GM21367 (cell line): ENCODE data around the gene ARSA.
"Not testable (repeated sequence)": the region's sequence is repeated elsewhere in the genome, so short reads cannot be mapped to it uniquely, and the experiment has no call there.

Experiments
- ATAC-seq: cut with Tn5 transposase; IDR thresholded peaks from one replicate; pipeline ENCODE4 v1.9.1; 2021; ENCODE audit not compliant: unreplicated experiment

Gene ARSA

DNA sequence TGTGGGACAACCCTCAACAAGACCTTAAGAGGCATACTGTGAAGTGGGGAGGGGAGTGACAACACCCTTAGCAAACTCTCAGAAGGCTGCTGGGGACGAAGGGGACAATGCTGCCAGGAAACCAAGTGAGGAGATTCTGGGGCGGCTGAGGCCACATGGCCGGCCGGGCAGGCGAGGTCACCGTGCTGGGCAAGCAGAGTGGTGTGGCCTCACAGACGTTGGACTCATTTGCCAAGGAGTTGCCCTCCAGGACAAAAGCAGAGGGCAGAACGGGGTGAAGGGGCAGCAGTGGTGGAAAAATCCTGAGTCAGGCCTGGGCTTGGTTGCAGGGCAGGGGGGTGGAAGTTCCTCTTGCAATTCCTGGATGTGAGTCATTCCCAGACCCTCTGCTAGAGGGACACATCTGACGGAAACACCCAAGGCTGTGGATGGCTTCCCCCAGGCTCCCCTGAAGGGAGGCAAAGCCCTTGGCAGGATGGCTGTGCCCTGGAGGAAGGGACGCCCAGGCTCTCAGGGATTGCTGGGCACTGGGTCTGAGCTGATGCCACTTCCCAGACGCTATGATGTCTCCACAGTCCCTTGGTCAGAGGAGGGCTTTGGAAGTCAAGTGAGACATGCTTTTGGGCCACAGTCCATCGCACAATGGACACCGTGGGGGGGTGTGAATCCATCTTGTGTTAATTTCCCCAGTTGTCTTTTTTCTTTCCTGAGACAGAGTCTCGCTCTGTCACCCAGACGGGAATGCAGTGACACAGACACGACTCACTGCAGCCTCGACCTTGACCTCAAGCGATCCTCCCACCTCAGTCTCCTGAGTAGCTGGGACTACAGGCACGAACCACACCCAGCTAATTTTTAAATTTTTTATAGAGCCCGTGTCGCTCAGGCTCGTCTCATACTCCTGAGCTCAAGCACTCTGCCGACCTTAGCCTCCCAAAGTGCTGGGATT, 28.4 kb upstream of the ARSA start:
- no peak for ATAC-seq

DNA sequence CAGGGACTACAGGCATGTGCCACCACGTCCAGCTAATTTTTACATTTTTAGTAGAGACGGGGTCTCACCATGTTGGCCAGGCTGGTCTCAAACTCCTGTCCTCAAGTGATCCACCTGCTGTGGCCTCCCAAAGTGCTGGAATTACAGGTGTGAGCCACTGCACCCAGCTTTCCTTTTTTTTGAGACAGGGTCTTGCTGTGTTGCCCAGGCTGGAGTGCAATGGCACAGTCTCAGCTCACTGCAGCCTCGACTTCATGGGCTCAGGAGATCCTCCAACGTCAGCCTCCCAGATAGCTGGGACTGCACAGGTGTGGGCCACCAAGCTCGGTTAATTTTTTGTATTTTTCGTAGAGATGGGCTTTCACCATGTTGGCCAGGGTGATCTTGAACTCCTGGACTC, 26.7 kb upstream of the ARSA start:
- ATAC-seq = not testable (repeated sequence)

DNA sequence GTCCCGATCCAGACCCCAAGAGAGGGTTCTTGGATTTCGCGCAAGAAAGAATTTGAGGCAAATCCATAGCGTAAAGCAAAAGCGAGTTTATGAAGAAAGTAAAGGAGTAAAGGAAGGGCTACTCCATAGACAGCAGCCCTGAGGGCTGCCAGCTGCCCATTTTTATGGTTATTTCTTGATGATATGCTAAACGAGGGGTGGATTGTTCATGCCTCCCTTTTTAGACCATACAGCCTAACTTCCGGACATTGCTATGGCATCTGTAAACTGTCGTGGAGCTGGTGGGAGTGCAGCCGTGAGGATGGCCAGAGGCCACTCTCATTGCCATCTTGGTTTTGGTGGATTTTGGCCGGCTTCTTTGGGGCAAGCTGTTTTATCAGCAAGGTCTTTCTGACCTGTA, 25.3 kb upstream of the ARSA start:
- ATAC-seq = no peak

DNA sequence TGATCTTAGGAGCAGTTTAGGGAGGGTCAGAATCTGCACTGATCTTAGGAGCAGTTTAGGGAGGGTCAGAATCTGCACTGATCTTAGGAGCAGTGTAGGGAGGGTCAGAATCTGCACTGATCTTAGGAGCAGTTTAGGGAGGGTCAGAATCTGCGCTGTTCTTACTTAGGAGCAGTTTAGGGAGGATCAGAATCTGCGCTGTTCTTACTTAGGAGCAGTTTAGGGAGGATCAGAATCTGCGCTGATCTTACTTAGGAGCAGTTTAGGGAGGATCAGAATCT, 15.8 kb upstream of the ARSA start:
- ATAC-seq = not testable (repeated sequence)

DNA sequence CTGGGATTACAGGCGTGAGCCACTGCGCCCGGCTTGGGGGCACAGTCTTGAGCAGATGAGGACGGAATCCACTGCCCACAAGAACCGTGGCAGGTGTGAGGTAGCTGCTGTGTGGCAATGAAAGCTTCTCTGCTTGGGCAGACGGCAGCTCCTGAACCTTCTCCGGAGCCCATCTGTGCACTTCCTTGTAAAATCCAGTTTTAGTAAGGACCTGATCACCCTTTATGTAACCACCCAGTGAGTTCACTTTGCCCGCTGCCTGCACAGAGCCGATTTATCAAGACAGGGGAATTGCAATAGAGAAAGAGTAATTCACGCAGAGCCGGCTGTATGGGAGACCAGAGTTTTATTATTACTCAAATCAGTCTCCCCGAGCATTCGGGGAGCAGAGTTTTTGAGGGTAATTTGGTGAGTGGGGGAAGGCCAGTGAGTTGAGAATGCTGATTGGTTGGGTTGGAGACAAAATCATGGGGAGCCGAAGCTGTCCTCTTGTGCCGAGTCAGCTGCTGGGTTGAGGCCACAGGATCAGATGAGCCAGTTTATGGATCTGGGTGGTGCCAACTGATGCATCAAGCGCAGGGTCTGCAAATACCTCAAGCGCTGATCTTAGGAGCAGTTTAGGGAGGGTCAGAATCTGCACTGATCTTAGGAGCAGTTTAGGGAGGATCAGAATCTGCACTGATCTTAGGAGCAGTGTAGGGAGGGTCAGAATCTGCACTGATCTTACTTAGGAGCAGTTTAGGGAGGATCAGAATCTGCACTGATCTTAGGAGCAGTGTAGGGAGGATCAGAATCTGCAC, 15.3 kb upstream of the ARSA start:
- not testable (repeated sequence) for ATAC-seq

DNA sequence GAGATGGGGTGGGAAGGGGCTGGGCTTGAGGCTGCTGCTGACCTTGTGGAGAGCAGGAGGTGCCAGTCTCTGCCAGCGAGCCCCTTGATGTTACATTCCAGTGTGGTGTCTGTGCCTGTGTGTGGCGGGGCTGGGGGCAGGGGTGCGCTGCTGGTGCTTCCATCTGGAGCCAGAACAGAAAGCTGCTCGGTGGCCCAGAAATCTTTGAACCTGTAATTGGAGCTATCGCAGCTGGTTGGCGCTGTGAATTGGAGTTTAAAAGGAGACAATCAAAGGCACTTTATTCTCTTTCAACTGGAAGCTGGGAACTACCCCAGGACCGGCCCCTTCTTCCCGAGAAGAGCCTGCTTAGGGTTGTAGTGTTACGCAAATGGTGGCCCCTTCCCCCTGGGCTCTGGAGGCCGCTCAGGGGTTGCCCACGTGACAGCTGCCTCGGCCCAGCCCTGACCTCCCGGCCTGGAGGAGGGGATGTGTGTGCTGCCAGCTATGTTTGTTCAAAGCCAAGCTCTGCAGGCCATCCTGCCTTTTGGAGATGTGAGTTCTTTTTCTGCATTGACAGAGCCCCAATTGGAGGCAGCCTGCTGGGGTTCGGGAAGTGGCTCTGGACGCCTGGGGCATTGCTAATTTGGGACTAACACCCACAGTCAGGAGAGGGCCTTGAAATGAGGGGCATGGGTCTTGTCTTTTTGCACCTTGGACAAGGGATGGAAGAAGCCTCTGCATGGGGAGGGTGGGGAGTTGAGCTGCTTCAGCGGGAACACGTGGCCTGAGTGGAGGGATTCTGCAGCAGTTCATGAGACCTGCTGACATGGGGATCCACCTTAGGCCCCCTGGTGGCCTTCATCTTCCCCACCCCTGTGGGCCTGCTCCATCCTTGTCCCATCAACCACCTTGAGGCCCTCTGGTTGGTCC, 14.0 kb upstream of the ARSA start:
- no peak for ATAC-seq

DNA sequence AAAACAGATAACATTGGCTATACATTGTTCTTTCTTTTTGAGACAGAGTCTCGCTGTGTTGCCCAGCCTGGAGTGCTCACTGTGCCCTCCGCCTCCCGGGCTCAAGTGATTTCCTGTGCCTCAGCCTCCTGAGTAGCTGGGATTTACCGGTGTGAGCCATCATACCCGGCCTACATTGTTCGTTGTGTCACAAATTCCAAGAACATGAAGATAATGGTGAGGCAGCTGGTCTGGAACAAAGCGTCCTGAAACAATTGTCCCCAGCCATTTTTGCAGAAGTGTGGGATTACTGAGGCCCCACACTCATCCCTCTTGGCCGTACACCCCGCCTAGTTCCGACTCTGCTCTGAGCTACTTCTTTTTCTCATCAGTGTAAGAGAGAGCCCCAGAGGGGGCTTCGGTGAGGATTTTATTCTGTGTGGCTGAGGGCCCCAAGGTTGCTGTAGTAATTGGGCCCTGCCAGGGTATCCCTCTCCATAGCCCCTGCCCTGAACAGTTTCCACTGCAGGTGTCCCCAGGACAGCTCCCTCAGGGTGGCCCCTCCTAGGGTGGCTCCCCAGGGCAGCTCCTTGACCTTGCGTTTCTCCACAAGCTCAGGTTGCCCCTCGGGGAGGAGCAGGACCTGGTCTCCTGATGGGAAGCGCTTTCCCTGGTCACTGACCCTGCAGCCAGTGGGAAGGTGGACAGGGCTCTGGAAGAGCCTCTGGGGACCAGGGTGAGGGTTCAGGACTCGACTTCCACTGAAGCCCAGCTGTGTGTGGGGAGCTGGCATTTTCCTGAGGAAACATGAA, 13.1 kb upstream of the ARSA start:
- no peak for ATAC-seq

DNA sequence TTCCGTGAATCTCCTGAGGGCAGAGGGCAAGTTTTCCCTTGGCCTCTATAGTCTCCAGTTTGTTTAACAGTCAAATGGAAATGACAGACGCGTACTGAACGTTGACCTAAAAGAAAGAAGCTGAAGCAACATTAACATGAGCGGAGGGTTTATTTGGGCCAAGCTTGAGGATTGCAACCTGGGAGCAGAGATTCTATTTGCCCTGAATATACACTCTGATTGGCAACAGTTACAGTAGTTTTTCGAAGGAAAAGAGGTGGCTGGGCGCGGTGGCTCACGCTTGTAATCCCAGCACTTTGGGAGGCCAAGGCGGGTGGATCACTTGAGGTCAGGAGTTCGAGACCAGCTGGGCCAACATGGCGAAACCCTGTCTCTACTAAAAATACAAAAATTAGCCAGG, 12.3 kb upstream of the ARSA start:
- ATAC-seq = not testable (repeated sequence)

DNA sequence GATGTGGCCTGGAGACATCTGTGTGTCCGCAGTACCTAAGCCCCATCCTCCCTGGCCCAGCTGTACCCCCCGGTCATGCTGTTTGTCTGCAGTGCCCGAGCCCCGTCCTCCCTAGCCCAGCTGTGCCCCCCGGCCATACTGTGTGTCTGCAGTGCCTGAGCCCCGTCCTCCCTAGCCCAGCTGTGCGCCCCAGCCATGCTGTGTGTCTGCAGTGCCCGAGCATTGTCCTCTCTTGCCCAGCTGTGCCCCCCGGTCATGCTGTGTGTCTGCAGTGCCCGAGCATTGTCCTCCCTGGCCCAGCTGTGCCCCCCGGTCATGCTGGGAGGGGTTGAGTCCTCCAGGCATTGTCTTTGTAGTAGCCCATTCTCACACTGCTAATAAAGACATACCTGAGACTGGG, 7.6 kb upstream of the ARSA start:
- no peak for ATAC-seq

DNA sequence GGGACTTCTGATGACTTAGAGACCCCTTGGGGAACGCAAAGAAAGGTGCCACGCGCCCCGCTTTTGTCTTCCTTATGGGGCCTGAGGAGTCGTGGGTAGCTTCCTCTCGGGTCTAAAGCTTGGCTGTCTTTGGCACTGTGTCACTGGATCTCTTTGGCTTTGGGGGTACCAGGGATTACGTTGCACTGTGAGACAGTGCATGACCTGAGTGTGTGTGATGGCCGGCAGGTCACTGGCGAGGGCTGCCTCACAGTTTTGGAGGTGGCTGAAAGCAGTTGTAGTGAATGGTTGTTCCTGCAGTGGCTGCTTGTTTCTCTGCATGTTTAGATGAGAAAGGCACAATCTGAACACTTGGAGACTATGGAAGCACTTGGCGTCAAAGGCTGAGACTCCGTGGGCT, 5.8 kb upstream of the ARSA start:
- ATAC-seq = no peak

DNA sequence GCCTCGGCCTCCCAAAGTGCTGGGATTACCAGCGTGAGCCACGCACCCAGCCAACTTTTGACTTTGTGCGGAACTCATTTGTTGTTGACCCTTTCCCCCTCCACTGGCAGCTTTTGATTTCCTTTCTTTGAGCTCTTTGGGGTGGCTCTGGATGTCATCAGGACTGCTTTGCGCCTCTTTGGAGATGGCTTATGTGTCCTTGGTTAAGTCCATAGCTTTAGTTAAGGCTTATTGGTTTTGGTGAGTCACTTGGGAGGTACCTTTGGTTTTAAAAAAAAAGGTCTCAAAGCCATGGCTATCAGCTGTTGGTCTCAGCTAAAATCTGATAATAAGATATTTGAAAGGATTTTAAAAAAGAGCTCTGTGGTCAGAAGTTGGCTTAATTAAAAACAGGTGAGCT, 5.1 kb upstream of the ARSA start:
- ATAC-seq = no peak

DNA sequence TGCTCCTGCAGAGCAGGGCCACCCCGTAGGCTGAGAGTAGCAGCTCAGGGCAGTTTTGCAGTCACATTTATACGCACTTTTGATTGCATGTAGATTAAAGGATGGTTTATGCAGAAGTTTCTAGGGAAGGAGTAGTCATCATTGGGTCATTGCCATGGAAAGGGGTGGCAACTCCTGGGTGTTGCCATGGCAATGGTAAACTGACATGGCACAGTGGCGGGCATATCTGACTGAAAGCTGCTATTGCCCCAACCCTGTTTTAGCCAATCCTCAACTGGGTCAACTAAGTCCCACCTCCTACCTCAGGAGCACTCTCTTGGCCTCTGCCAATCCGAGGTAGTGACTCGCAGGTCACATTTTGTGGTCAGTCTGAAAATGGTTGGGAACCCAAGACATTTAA, 2.4 kb upstream of the ARSA start:
- no peak for ATAC-seq

DNA sequence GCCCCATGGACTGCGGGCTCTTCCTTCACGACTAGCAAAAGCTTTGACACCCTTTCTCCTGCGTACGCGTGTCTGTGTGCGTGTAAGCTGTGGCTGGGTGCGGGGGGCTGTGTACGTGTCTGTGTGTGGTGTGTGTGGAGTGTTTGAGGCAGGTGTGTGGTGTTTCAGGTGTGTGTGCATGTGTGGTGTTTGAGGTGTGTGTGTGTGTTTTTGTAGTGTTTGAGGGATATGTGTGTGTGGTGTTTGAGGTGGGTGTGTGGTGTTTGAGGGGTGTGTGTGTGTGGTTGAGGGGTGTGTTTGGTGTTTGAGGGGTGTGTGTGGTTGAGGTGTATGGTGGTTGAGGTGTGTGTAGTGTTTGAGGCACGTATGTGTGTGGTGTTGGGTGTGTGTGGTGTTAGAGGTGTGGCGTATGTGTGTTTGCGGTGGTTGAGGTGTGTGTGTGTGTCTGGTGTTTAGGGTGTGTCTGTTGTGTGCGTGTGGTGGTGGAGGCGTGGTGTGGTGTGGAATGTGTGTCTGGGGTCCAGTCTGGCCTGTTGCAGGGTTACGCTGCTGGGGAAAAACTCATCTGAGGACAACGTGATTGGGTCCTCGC, 687 bp upstream of the ARSA start:
- ATAC-seq = no peak

DNA sequence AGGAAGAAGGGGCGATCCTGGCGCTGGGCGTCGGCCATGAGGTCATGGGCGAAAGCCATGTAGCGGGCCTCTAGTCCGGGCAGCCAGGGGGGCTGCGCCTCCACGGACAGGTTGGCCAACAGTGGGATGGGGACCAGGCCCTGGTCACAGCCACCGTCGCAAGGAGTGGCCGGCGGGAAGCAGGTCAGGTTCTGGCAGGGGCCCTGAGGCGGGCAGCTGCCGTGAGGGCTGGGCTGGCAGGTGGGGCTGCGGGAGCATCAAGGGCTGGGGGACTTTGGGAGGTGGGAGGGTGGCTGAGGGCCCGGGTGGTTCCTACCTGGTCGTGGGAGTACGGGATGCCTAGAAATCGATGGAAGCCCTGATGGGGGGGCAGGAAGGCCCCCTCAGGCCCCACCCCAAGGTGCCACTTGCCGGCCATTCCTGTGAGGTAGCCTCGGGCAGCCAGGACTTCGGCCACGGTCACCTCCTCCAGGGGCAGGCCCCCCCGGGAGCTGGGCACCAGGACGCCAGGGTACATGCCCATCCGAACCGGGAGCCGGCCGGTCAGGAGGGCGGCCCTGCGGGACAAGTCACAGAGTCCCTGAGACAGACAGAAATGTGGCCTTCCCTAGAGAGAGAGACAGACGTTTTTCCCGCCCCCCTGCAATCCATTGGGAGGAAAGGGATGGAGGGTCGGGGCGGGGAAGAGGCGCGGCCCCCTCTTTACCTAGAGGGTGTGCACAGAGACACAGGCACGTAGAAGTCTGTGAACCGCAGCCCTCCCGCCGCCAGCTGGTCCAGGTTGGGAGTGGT, 906 bp downstream of the ARSA start:
- peak; percentile 14 for ATAC-seq

DNA sequence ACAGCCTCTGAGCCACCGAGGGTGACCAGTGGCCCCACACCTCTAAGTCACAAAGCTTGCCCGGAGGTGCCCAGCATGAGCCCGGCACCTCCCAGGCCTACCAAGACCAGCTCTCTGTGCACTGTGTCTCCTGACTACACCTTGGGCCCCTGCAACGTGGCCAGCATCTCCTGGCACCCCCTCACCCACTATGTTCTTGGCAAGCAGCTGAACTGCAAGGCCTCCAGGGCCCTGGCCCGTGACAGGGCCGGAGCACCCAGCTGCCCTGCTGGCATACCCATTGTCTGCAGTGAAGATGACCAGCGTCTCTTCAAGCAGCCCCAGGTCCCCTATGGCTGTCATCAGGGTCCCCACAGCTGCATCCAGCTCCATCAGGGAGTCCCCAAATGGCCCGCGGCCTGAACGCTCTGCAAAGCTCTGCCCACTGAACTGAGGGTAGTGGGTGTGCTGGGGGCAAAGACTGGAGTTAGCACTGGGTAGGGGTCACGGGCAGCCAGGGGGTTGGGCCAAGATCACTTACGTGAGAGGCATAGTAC, 1.6 kb downstream of the ARSA start:
- ATAC-seq = no peak

DNA sequence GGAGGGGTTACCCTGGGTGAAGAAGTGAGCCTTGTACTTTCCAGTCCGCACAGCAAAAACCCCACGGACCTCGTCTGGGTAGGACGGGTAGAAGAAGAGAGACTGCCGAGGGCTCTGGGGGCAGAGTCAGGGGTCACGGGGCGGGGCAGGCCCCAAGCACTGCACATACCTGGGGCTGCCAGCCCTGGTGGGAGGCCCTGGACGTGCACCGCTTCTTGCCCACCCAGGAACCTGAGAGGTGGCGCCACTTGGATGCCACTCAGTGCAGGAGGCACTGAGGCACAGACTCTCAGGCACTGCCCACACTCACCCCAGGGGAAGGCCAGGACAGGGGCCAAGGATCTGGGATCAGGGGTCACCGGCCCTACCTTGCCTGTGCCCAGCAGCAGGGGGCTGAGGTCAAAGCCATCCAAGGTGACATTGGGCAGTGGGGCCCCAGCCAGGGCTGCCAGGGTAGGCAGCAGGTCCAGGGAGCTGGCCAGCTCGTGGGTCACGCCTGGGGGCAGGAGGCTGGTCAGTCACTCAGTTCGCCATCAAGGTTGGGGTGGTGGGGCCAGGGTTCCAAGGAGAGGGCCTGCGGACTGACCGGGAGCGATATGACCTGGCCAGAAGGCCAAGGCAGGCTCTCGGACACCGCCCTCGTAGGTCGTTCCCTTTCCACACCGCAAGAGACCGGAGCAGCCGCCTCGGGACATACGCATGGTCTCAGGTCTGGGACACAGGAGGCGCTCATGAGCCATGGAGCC, 2.2 kb downstream of the ARSA start:
- ATAC-seq = no peak

DNA sequence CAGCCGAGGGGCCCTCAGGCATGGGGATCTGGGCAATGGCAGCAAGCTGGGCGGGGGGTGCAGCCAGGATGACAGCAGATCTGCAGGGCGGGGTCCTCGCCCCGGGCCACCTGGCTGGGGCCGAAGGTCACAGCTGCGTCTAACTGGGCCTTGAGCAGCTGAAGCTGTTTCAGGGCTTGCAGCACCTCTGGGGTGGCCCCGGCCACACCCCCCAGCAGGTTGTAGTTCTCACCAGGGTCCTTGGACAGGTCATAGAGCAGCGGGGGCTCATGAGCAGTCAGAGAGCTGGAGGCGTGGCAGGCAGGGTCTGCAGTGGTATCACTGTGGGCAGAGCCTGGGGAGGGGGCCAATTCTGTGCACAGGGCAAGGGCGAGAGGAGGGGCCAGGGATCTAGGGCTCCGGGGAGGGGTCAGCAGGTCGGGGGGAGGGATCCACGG, 2.8 kb downstream of the ARSA start:
- no peak for ATAC-seq
